HG02981 (cell line): ENCODE results near the gene NCS1.

Source experiments
- ATAC-seq: cut with Tn5 transposase; IDR thresholded peaks from one replicate; pipeline ENCODE4 v1.9.1; 2021; ENCODE audit warnings: mild to moderate bottlenecking, moderate library complexity; ENCODE audit not compliant: unreplicated experiment

The NCS1 gene

GRCh38 chr9:130174920-130175321 is 2.7 kb downstream of the NCS1 start:
- no peak for ATAC-seq

- no peak for ATAC-seq
Observed at GRCh38 chr9:130175355-130175754, 3.2 kb downstream of the NCS1 start.

GRCh38 chr9:130176760-130177159 is 4.6 kb downstream of the NCS1 start:
- no peak for ATAC-seq

- no peak for ATAC-seq
Observed at GRCh38 chr9:130177898-130178805, 5.9 kb downstream of the NCS1 start.

GRCh38 chr9:130179331-130179907 is 7.2 kb downstream of the NCS1 start:
- ATAC-seq: no peak

- no peak for ATAC-seq
Observed at GRCh38 chr9:130180516-130180915, 8.3 kb downstream of the NCS1 start.

GRCh38 chr9:130181678-130182380 is 9.6 kb downstream of the NCS1 start:
- ATAC-seq: no peak

- no peak for ATAC-seq
Observed at GRCh38 chr9:130182381-130182909, 10.2 kb downstream of the NCS1 start.

GRCh38 chr9:130183133-130183762 is 11.0 kb downstream of the NCS1 start:
- no peak for ATAC-seq

- ATAC-seq: no peak
Observed at GRCh38 chr9:130185017-130185416, 12.8 kb downstream of the NCS1 start.

- no peak for ATAC-seq
Observed at GRCh38 chr9:130185490-130186031, 13.4 kb downstream of the NCS1 start.

GRCh38 chr9:130186051-130186450 is 13.8 kb downstream of the NCS1 start:
- ATAC-seq: no peak

- ATAC-seq: no peak
Observed at GRCh38 chr9:130186839-130187522, 14.8 kb downstream of the NCS1 start.

- no peak for ATAC-seq
Observed at GRCh38 chr9:130187523-130187846, 15.3 kb downstream of the NCS1 start.

- ATAC-seq: no peak
Observed at GRCh38 chr9:130188860-130189481, 16.8 kb downstream of the NCS1 start.

- no peak for ATAC-seq
Observed at GRCh38 chr9:130189840-130190239, 17.6 kb downstream of the NCS1 start.

GRCh38 chr9:130191068-130191748 is 19.0 kb downstream of the NCS1 start:
- ATAC-seq: no peak

GRCh38 chr9:130191749-130192120 is 19.5 kb downstream of the NCS1 start:
- no peak for ATAC-seq

GRCh38 chr9:130192382-130192999 is 20.3 kb downstream of the NCS1 start:
- ATAC-seq: no peak
